Measurements from ENCODE around the gene P2RY11. TPM values are rescaled to one million over a fixed set of nuclear protein-coding genes. Genes with fewer than 3 reads are reported as not detected.

P2RY11 gene
- total and polyA plus RNA-seq, 2 experiments from 2014 or later: 4.0 to 4.3 TPM

- TF ChIP-seq REST (IDR thresholded peaks at IDR 0.05; ENCODE audit: unreplicated experiment) (no peak), ETS1 (IDR thresholded peaks at IDR 0.05) (no peak)
Measured at GRCh38 chr19:10110972-10111317, 548 bp upstream of the P2RY11 start (continued).

- TF ChIP-seq STAT1 (IDR thresholded peaks at IDR 0.05; ENCODE audit: unreplicated experiment): no peak
- no peak for TF ChIP-seq ZNF462 (CRISPR knock-in tag; IDR thresholded peaks at IDR 0.05)
- TF ChIP-seq REST (IDR thresholded peaks at IDR 0.05; ENCODE audit: unreplicated experiment): no peak
- TF ChIP-seq CREB1 (CRISPR knock-in tag; IDR thresholded peaks at IDR 0.05; ENCODE audit: low read depth): no peak
- no peak overlapping the region for H3K4me3 ChIP-seq
- H3F3A ChIP-seq (replicated peaks; ENCODE audit: low read depth): peaks cover 58% of the 10 kb centered on the region
- H3K9me2 ChIP-seq (ENCODE audit: insufficient read depth): no peaks in the 10 kb centered on the region
- Mint-ChIP-seq H3K4me3 (no peak overlapping the region), H3K27ac (no peak overlapping the region), H3K4me1 (peaks cover 14% of the 10 kb centered on the region), H3K27me3 (ENCODE audit: insufficient read depth, low read depth, poor library complexity) (peaks cover 42% of the 10 kb centered on the region), H3K9me3 (no peaks in the 10 kb centered on the region), H3K36me3 (ENCODE audit: low read depth) (peaks cover 81% of the 10 kb centered on the region)
- H3K36me3 ChIP-seq (ENCODE audit: insufficient read depth): peaks cover 29% of the 10 kb centered on the region
- 0 out of 2 replicates have a peak, but pooled peaks cover 11% of the 10 kb centered on the region for H4K20me1 ChIP-seq (replicated peaks; ENCODE audit: insufficient read depth)
- H3K27ac ChIP-seq (ENCODE audit: low read depth): peak overlapping the region; percentile 83
- H3K79me2 ChIP-seq (replicated peaks; ENCODE audit: insufficient read depth): peaks cover 14% of the 10 kb centered on the region
- H3K4me1 ChIP-seq (ENCODE audit: insufficient read depth): peaks cover 3% of the 10 kb centered on the region; the same call in 1 of the 2 replicates
- no peaks in the 10 kb centered on the region for H3K27me3 ChIP-seq (ENCODE audit: insufficient read depth)
- no peak overlapping the region for H2AFZ ChIP-seq
- no peak for DNase-seq (ENCODE audit: low spot score)
- H3K4me2 ChIP-seq: no peak overlapping the region
- no peak for ATAC-seq
Measured at GRCh38 chr19:10112037-10112761, 706 bp downstream of the P2RY11 start.
